ENCODE measurements around the gene TMEM222.

TMEM222 gene

DNA sequence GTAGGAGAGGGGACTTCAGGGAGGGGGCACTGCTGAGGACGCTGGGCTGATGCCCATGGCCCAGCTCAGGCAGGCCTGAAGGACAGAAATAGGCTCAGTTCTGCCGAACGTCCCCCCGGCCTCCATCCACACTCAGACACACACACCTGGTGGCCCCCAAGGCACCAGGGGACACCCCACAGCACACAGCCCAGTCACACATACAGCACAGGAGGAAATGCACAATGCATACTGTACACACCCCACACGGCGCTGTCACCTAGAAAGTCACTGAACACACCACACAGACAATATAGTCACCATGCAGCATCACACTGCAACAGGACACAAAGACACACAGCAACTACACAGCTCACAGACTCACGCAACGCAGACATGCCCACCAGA lies 20.4 kb downstream of the TMEM222 start:
- no peak for DNase-seq (ENCODE audit: low read depth in 2 of 2)

DNA sequence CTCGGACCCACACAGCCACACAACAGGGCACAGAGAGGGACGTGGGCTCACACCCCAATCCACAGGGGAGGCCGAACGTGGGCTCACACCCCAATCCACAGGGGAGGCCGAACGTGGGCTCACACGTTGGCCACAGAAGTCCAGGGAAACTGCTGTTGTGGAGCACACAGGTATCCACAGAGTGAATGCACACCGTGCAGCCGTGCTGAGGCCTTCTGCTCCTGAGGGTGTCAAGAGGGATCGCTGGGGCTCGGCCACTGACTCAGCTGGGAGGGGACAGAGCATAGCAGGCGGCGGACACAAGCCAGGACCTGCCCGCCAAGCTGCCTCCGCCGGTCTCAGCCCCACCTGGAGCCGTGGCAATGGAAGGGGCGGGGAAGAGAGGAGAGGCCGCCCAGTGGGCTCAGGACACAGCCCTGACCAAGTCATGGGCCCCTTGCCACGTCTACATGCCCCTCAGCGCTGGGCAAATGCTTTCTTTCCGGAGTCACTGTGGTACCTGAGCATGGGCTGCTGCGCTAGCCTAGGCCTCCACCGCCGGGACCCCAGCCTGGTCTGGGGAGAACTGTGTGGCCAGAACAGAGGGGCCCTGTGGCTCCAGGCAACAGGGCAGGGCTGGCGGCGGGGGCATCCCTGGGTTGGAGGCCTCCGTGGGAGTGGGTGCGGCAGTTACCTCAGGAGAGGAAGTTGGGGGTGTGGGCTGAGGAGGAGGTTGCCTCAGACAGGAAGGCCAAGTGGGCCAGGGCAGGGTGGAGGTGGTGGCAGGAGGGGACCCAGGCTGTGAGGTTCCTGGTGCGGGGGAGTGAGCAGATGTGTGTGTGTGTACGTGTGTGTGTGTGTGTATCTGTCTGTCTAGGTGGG lies 21.0 kb downstream of the TMEM222 start:
- DNase-seq (ENCODE audit: low read depth in 2 of 2), result peak in 1 of 2 experiments; percentile 36

DNA sequence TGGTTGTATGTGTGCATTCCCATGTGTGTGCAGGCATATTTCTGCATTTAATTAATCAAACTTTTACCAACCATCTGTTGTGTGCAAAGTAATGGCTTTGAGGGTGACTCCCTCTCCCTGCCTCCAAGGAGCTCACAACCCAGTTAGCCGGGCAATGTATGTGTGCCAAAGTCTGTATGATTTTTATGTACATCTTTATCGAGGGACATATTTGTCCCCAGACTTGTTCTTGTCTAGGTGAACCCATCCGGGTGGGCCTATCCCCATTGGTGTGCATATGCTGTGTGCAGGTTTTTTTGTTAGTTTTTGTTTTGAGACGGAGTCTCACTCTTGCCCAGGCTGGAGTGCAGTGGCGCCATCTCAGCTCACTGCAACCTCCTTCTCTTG lies 21.7 kb downstream of the TMEM222 start:
- no peak for DNase-seq (ENCODE audit: low read depth in 2 of 2)

DNA sequence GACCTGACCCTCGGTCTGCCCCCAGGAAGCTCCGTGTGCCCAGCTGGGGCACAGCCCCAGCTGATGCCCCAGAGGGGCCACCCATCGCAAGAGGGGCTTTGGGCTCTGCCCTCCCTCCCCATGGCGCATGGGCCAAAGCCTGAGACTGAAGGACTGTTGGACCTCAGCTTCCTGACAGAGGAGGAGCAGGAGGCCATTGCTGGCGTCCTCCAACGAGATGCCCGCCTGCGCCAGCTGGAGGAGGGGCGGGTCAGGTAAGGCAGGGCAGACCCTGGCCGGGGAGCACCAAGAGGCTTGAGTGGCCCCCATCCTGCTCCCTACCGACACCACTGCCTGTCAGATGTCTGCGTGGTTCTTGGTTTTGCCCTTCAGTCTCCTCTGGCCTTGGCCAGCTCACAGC lies 23.3 kb downstream of the TMEM222 start:
- no peak for DNase-seq (ENCODE audit: low read depth in 2 of 2)

DNA sequence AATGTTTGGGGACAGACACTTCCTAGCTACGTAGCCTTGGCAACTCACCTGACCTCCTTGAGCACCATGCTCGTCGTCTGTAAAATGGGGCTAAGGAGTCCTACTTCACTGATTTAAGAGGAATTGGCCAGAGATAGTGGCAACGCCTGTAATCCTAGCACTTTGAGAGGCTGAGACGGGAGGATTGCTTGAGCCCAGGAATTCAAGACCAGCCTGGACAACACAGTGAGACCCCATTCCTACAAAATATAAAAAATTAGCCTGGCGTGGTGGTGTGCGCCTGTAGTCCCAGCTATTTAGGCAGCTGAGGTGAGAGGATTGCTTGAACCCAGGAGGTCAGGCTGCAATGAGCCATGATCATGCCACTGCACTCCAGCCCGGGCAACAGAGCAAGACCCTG lies 24.4 kb downstream of the TMEM222 start:
- no peak for DNase-seq (ENCODE audit: low read depth in 2 of 2)

DNA sequence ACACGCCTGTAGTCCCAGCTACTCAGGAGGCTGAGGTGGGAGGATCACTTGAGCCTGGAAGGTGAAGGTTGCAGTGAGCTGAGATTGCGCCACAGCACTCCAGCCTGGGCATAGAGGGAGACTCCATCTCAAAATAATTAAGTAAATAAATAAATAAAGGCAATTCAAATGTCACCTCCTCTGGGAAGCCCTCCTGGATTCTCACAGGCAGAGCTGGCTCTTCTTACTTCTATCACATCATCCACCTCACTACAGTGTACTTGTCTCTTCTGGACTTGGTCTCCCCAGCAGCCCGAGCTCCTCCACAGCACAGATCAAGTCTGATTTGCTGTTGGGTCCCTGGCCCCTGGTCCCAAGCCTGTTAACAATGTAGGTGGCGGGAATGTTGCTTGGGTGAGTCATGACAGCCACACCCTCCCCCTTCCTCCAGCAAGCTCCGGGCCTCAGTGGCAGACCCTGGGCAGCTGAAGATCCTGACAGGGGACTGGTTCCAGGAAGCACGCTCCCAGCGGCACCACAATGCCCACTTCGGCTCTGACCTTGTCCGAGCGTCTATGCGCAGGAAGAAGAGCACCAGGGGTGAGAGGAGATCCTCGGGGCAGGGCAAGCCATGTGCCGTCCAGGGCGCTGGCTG lies 25.1 kb downstream of the TMEM222 start:
- DNase-seq (ENCODE audit: low read depth in 2 of 2), result no peak

DNA sequence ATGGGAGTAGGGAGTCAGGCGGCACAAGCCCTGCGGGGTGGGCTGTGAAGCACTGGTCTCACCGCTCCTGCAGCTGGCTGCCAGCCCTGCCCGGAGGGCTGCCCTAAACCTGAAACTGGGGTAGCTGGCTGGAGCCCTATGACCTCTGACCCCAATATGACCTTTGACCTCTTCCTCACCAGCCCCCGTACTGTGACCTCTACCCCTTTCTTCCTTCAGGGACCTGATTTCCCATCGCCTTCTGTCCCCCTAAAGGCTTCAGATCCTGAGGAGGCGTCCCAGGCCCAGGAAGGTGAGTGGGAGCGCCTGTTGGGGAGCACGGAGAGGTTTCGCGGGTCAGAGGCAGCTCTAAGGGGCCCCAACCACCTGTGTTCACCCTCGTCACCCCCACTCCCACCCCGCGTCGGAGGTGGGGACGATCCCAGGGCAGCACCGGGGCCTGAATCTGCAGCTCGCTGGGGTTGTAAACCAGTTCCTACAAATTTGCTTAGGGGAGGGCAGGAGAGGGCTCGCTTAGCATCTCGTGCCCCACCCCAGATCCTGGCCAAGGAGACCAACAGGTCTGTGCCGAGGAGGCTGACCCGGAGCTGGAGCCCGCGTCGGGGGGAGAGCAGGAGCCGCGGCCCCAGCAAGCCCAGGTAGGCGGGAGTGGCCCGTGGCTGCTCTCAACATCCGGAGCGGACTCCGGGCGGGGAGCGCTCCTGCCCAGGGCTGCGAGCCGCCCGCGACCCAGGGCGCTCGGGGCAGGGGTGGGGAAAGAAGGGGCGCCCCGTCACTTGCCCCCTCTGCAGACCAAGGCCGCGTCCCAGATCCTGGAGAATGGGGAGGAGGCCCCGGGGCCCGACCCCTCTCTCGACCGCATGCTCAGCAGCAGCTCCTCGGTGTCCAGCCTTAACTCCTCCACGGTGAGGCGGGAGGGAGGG lies 27.2 kb downstream of the TMEM222 start:
- DNase-seq (ENCODE audit: low read depth in 2 of 2), result no peak

DNA sequence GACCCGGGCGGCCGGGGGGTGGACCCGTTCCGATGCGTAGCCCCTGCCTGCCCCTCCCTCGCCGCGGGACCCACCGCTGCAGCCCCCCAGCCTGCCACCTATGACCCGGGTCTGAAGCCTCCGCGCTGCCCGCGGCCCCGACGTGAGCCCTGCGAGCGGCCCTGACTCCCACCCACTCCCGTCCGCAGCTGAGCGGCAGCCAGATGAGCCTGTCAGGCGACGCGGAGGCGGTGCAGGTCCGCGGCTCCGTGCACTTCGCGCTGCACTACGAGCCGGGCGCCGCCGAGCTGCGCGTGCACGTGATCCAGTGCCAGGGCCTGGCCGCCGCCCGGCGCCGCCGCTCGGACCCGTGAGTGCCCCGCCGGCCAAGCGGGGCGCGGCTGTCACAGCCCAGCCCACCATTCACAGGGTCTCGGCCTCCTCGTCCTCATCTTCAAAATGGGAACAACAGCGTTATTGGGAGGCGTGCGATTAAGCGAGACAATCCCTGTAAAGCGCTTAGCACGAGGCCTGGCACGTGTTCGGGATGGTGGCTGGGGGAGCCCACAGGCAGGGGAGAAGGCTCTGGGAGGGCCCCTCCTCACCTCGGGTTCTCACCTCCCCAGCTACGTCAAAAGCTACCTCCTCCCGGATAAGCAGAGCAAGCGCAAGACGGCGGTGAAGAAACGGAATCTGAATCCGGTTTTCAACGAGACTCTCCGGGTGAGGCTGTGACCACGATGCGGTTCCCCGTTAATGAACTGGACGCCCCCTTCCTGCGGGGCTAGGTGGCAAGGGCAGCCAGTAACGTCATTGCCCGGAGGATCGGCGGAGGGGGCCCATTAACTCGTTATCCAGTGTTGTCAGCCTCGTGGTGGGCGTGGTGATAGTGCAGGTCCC lies 28.1 kb downstream of the TMEM222 start:
- no peak for DNase-seq (ENCODE audit: low read depth in 2 of 2)

DNA sequence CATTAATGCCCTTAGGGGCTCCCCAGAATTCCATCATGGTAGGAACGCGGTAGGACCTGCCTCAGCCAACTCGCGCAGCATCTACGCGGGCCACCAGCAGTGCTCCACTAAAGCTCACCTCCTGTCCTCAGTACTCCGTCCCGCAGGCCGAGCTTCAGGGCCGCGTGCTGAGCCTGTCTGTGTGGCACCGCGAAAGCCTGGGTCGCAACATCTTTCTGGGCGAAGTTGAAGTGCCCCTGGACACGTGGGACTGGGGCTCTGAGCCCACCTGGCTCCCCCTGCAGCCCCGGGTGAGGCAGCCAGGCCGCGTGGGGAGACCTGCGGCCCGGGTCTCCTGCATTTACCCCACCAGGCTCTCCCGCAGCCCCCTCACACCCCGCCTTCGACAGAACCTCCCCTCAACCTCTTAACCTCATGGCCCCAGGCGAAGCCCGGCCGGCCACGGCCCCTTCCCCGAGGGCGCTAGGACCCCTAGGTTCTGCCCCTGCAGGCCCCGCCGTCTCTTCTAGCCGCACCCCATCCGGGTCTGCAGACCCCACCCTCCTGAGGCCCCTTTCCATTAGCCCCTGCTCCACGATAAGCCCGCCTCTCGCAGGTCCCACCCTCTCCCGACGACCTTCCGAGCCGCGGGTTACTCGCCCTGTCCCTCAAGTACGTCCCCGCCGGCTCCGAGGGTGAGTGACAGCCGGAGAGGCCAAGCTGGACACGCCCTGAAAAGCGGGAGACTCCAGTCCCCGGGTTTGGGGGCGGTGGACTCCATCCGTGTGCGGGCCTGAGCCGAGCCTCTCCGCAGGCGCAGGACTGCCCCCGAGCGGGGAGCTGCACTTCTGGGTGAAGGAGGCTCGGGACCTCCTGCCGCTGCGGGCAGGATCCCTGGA lies 28.9 kb downstream of the TMEM222 start:
- DNase-seq (ENCODE audit: low read depth in 2 of 2), result no peak

DNA sequence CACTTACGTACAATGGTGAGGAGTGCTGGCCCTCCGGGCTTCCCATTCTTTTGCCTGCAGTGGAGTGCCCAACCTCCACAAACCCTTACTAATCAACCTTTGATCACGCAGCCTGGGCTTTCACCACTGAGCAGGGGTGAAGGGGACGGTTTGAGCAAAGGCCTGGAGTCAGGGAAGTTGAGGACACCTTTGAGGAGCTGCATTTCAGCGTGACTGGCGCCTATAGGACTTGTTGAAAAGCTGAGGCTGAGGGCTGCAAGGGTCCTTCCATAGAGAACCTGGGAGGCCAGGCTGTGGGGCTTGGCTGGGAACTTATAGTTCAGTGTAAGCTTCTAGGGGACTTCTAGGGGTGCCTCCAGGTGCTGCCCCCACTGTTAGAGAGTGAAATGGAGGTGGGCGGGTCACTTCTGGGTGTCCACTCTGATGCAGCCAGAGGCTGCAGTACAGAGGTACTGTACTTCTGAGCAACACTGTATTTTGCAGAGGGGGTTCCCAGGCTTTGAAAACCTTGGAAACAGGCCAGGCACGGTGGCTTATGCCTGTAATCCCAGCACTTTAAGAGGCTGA lies 29.7 kb downstream of the TMEM222 start:
- no peak for DNase-seq (ENCODE audit: low read depth in 2 of 2)

DNA sequence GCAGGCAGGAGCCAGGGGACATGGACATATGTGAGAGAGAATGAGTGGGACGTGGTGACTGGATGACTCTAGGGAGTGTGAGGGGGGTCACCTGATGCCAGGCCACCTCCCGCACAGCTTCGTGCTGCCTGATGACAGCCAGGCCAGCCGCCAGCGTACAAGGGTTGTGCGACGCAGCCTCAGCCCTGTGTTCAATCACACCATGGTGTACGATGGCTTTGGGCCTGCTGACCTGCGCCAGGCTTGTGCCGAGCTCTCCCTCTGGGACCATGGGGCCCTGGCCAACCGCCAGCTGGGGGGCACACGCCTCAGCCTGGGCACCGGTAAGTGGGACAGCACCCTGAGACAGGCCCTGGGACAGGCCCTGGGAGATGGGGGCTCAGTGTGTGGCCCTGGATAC lies 31.2 kb downstream of the TMEM222 start:
- DNase-seq (ENCODE audit: low read depth in 2 of 2), result no peak

DNA sequence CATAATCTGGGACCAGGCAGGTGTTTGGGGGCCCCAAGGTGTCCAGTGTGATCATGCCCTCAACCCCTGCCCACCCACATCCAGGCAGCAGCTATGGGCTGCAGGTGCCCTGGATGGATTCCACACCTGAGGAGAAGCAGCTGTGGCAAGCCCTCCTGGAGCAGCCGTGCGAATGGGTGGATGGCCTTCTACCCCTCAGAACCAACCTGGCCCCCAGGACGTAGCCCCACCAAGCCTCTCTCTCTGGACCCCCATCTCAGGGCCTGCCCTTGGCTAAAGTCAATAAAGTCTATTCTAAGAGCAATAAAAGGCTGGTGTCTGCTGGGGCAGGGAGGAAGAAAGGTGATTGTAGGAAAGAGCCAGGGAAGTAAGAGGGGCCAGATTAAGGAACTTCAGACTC lies 31.7 kb downstream of the TMEM222 start:
- DNase-seq (ENCODE audit: low read depth in 2 of 2), result no peak

DNA sequence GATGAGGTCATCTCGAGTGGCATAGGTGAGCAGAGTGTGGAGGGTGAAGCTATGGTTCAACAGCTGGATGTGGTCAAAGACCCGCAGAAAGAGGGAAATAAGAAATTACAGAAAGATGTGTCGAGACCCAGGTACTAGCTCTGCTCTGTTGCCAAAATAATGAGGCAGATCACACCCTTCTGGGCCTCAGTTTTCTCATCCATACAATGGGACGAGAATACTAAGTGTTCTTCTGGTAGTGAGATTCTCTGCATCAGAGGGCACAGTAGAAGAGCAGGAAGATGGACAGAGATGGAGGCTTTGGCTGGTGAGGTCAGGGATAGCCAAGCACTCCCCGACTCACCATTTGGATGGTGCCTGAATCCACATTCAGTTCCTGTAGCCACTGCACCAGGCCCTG lies 33.7 kb downstream of the TMEM222 start:
- no peak for DNase-seq (ENCODE audit: low read depth in 2 of 2)

DNA sequence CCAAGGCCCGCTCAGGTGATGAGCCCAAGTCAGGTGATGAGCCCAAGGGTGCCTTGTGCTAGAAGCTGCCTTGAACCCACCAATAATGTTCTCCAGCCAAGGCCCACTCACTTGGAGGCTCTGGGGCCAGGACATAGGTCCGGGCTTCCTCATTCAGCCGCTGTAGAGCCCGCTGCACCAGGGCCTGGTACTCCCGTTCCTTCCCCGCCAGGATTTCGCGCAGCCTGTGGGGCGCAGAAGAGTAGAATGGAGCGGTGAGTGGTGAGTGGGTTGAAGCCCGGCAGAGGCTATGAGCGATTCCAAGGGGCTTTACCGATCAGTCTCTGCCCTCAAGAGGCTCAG lies 34.3 kb downstream of the TMEM222 start:
- DNase-seq (ENCODE audit: low read depth in 2 of 2), result no peak

DNA sequence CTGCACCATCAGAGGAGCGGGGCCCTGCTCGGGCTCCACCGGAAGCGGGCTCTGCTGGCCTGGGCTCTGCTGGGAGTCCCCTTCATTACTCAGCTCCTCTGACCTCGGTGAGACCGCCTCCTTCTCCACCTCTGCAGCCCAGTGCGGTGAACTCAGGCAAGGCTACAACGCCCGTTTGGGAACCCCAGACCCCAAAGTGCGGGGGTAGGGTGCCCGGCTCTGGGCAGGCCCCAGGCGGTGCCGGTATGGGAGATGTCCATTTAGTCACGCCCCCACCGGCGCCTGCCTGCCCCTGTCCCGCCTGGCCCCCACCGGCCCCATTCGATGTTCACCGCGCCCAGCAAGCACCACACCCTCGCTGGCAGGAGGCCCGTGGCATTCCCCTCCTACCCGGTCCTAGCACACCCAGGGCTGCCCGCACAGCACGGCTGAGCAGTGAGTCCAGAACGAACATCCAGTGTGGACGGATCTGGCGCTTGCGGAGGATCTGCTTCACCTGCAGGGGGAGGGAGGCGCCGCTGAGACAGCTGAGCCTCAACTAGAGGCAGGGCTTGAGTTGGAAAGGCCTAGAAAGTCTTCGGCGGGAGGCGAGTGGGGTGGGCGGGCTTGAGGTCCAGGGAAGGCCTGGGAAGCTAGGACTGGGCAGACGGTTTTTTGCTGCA lies 34.8 kb downstream of the TMEM222 start:
- DNase-seq (ENCODE audit: low read depth in 2 of 2), result no peak

DNA sequence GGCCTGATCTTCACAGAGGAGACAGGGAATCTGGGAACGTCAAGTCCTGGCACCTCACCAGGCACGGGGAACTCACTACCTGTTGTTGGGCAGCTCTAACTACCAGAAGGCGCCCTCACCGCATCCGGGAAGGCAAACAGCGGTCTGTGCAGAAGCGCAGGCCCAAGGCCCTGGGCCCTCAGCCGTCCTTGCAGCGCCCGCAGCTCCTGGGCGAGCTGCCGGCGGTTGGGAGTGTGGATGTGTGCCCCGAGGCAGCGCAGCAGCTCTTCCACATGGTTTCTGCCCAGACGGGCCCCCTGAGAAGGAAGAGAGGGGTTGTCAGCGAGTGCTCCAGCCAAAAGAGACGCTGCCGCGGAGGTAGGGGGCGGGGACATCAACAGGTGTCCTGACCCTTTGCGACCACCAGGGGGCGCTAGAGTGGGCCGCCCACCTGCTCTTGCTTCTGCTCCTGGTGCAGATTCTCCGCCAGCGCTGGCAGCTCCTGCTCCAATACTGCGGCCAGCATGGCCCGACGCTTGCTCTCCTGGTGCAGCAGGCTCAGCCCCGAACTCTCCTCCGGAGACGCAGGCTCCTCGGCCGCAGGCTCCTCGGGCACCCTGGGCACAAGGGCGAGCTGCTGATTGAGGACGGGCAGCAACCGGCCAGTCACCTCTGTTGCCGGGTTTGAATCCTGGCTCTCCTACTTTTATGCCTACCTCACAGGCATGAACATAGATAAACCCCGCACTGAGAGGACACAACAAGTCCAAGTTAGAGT lies 35.5 kb downstream of the TMEM222 start:
- DNase-seq (ENCODE audit: low read depth in 2 of 2), result peak; percentile 70 to 71

DNA sequence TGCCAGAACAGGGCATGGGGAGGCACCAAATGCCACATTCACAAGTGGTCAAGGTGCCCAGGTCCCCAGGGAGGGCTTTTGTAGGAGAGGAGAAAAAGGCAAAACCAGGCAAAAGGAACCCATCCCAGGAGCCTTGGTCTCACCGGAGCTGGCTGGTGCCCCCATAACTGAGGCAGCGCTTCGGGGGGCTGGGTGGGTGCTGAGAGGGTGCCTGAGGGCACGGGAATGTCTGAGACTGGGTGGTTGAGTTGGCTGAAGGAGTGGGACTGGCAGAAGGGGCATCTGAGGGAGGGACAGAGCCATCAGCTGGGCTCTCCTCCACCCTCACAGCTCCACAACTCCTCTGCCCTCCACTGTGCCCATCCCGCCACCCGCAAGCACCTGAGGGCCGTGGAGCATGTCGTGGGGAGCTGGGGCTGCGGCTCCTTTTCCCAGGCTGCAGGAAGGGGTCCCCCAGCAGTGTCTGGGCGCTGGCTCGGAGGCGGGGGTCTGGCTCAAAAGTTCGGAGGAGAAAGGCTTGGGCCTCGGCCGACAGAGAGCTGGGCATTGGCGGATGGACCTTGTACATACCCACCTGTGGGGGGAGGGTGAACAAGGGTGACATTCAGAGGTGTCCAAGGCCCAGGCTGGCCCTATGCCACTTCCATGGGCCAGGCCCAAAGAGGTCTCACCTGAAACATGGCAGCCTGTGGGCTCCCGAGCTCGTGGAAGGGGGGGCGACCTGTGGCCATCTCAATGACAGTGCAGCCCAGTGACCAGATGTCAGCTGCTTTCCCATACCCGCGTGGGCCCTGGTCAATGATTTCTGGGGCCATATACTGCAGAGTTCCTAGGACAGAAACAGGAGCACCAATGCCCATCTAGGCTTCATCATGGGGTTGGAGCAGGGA lies 36.3 kb downstream of the TMEM222 start:
- DNase-seq (ENCODE audit: low read depth in 2 of 2), result no peak

DNA sequence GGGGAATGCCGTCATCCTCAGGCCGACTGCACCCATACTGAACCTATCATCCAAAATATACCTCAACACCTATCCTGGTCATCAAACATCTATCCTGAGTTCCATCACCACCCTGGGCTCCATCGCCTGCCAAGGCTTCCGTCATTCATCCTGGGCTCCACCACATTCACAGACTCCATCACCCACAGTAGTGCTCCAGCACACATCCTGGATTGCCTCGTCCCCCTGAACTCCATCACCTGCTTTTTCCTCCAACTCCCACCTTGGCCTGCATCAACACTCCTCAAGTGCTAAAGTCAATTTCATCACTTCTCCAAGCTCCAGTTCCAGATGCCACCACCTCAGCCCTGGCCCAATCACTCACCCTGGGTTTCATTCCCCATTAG lies 37.0 kb downstream of the TMEM222 start:
- no peak for DNase-seq (ENCODE audit: low read depth in 2 of 2)

Measured in stimulated activated CD4-positive, alpha-beta T cell treated with anti-CD3 and anti-CD28 coated beads, Interleukin-12 subunit alpha, Interleukin-12 subunit beta, amount 100 ng/mL, for 24 hours (primary cell).